SK-N-SH treated with all-trans-retinoic acid at 6 μM for 48 hours (cell line): ENCODE data around the gene SLC17A4.

Source experiments
- ATAC-seq: fragments of 200-7000 bp; cut with Tn5 transposase; 3 replicates; pipeline ENCODE4 v1.9.1; 2020; ENCODE audit warnings: mild to moderate bottlenecking, moderate library complexity
- ARNTL ChIP-seq: fragments of 450-650 bp; formaldehyde crosslinking; IDR thresholded peaks from 2 replicates; pipeline ENCODE4 v1.5.0; 2020; ENCODE audit warnings: low read depth, mild to moderate bottlenecking, moderate library complexity, borderline replicate concordance
- BACH2 ChIP-seq: fragments of 250-450 bp; sonication (Bioruptor Pico); IDR thresholded peaks from 2 replicates; pipeline ENCODE4 v1.9.0; 2021; ENCODE audit warnings: mild to moderate bottlenecking, borderline replicate concordance
- CSDC2 ChIP-seq: fragments of 250-450 bp; sonication (Bioruptor Pico); IDR thresholded peaks from 2 replicates; pipeline ENCODE4 v1.5.0; 2020; ENCODE audit warnings: mild to moderate bottlenecking, moderate library complexity
- ESRRG ChIP-seq: fragments of 250-450 bp; sonication (Bioruptor Pico); IDR thresholded peaks from 2 replicates; pipeline ENCODE4 v1.6.1; 2021; ENCODE audit warnings: mild to moderate bottlenecking
- ISL1 ChIP-seq: fragments of 250-450 bp; sonication (Bioruptor Pico); IDR thresholded peaks from 2 replicates; pipeline ENCODE4 v2.1.2; 2022; ENCODE audit warnings: mild to moderate bottlenecking, moderate library complexity
- OSR1 ChIP-seq: fragments of 250-450 bp; sonication (Bioruptor Pico); IDR thresholded peaks from 2 replicates; pipeline ENCODE4 v1.8.0; 2022; ENCODE audit warnings: moderate library complexity, mild to moderate bottlenecking, inconsistent platforms
- PPARA ChIP-seq: fragments of 250-450 bp; sonication (Bioruptor Pico); IDR thresholded peaks from 2 replicates; pipeline ENCODE4 v1.5.0; 2020; ENCODE audit warnings: mild to moderate bottlenecking, borderline replicate concordance
- RARB ChIP-seq: fragments of 250-450 bp; sonication (Bioruptor Pico); IDR thresholded peaks from 2 replicates; pipeline ENCODE4 v1.8.0; 2021; ENCODE audit warnings: mild to moderate bottlenecking, moderate library complexity
- SNAI2 ChIP-seq: fragments of 250-450 bp; sonication (Bioruptor Pico); IDR thresholded peaks from 2 replicates; pipeline ENCODE4 v1.5.0; 2020; ENCODE audit warnings: mild to moderate bottlenecking, moderate library complexity
- TCF4 ChIP-seq: fragments of 250-450 bp; sonication (Bioruptor Pico); IDR thresholded peaks from 2 replicates; pipeline ENCODE4 v1.8.0; 2021; ENCODE audit warnings: mild to moderate bottlenecking, moderate library complexity, borderline replicate concordance
- ZFP3 ChIP-seq: fragments of 250-450 bp; sonication (Bioruptor Pico); IDR thresholded peaks from 2 replicates; pipeline ENCODE4 v1.5.0; 2020; ENCODE audit warnings: mild to moderate bottlenecking, moderate library complexity
- ZFP30 ChIP-seq: fragments of 450-650 bp; formaldehyde crosslinking; IDR thresholded peaks from 2 replicates; pipeline ENCODE4 v1.5.0; 2022; ENCODE audit warnings: mild to moderate bottlenecking, moderate library complexity
- ZNF565 ChIP-seq: fragments of 450-650 bp; formaldehyde crosslinking; conservative IDR thresholded peaks from 2 replicates; pipeline ENCODE4 v1.5.0; 2020; ENCODE audit warnings: low read depth, mild to moderate bottlenecking, moderate library complexity
- ZNF70 ChIP-seq: fragments of 450-650 bp; formaldehyde crosslinking; IDR thresholded peaks from 2 replicates; pipeline ENCODE4 v1.5.0; 2020; ENCODE audit warnings: mild to moderate bottlenecking, moderate library complexity
- ZNF8 ChIP-seq: fragments of 450-650 bp; formaldehyde crosslinking; IDR thresholded peaks from 2 replicates; pipeline ENCODE4 v1.5.0; 2020; ENCODE audit warnings: mild to moderate bottlenecking, moderate library complexity
- TF ChIP-seq, protein P1 (sequence below): fragments of 250-450 bp; sonication (Bioruptor Pico); IDR thresholded peaks from 2 replicates; pipeline ENCODE4 v1.5.1; 2020; ENCODE audit warnings: low read depth, mild to moderate bottlenecking, moderate library complexity
- TF ChIP-seq, protein P2 (sequence below): fragments of 250-450 bp; sonication (Bioruptor Pico); IDR thresholded peaks from 2 replicates; pipeline ENCODE4 v1.5.1; 2021; ENCODE audit warnings: mild to moderate bottlenecking, moderate library complexity
- TF ChIP-seq, protein P3 (sequence below): fragments of 250-450 bp; sonication (Bioruptor Pico); IDR thresholded peaks from 2 replicates; pipeline ENCODE4 v1.8.0; 2021; ENCODE audit warnings: low read depth, mild to moderate bottlenecking, moderate library complexity, borderline replicate concordance
- TF ChIP-seq, protein P4 (sequence below): fragments of 250-450 bp; sonication (Bioruptor Pico); IDR thresholded peaks from 2 replicates; pipeline ENCODE4 v1.8.0; 2020; ENCODE audit warnings: mild to moderate bottlenecking, moderate library complexity, borderline replicate concordance
- TF ChIP-seq, protein P5 (sequence below): fragments of 250-450 bp; sonication (Bioruptor Pico); IDR thresholded peaks from 2 replicates; pipeline ENCODE4 v1.5.0; 2020; ENCODE audit warnings: mild to moderate bottlenecking, moderate library complexity

Gene SLC17A4

DNA sequence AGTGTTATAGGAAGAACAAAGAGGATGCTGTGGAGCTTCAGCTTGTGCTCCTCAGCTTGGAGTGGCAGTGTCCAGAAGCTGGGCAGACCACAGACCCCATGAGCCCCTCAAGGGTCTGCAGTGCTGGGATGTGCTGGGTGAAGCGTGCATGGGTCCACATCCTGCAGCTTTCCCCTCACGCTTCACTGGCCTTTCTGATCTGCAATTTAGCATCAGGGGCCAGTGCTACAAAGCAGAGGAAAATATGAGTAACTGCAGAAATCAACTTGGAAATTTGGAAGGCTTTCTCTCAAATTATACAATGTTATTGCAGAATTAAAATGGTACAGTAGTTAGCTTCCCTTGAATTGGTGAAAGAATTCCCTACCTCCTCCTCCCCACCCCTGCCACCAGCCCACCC lies 10.1 kb downstream of the SLC17A4 start:
- no peak for ATAC-seq
- TF ChIP-seq ISL1 (CRISPR knock-in tag) (no peak), ZNF70 (CRISPR knock-in tag) (no peak), TCF4 (CRISPR knock-in tag) (no peak), ARNTL (CRISPR knock-in tag) (no peak), RARB (CRISPR knock-in tag) (no peak), ZFP30 (CRISPR knock-in tag) (no peak)
- TF ChIP-seq, protein P1, sequence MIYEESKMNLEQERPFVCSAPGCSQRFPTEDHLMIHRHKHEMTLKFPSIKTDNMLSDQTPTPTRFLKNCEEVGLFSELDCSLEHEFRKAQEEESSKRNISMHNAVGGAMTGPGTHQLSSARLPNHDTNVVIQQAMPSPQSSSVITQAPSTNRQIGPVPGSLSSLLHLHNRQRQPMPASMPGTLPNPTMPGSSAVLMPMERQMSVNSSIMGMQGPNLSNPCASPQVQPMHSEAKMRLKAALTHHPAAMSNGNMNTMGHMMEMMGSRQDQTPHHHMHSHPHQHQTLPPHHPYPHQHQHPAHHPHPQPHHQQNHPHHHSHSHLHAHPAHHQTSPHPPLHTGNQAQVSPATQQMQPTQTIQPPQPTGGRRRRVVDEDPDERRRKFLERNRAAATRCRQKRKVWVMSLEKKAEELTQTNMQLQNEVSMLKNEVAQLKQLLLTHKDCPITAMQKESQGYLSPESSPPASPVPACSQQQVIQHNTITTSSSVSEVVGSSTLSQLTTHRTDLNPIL: no peak
- TF ChIP-seq, protein P2, sequence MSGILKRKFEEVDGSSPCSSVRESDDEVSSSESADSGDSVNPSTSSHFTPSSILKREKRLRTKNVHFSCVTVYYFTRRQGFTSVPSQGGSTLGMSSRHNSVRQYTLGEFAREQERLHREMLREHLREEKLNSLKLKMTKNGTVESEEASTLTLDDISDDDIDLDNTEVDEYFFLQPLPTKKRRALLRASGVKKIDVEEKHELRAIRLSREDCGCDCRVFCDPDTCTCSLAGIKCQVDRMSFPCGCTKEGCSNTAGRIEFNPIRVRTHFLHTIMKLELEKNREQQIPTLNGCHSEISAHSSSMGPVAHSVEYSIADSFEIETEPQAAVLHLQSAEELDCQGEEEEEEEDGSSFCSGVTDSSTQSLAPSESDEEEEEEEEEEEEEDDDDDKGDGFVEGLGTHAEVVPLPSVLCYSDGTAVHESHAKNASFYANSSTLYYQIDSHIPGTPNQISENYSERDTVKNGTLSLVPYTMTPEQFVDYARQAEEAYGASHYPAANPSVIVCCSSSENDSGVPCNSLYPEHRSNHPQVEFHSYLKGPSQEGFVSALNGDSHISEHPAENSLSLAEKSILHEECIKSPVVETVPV (CRISPR knock-in tag): no peak
- TF ChIP-seq, protein P3, sequence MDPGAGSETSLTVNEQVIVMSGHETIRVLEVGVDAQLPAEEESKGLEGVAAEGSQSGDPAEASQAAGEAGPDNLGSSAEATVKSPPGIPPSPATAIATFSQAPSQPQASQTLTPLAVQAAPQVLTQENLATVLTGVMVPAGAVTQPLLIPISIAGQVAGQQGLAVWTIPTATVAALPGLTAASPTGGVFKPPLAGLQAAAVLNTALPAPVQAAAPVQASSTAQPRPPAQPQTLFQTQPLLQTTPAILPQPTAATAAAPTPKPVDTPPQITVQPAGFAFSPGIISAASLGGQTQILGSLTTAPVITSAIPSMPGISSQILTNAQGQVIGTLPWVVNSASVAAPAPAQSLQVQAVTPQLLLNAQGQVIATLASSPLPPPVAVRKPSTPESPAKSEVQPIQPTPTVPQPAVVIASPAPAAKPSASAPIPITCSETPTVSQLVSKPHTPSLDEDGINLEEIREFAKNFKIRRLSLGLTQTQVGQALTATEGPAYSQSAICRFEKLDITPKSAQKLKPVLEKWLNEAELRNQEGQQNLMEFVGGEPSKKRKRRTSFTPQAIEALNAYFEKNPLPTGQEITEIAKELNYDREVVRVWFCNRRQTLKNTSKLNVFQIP (CRISPR knock-in tag): no peak
- TF ChIP-seq, protein P4, sequence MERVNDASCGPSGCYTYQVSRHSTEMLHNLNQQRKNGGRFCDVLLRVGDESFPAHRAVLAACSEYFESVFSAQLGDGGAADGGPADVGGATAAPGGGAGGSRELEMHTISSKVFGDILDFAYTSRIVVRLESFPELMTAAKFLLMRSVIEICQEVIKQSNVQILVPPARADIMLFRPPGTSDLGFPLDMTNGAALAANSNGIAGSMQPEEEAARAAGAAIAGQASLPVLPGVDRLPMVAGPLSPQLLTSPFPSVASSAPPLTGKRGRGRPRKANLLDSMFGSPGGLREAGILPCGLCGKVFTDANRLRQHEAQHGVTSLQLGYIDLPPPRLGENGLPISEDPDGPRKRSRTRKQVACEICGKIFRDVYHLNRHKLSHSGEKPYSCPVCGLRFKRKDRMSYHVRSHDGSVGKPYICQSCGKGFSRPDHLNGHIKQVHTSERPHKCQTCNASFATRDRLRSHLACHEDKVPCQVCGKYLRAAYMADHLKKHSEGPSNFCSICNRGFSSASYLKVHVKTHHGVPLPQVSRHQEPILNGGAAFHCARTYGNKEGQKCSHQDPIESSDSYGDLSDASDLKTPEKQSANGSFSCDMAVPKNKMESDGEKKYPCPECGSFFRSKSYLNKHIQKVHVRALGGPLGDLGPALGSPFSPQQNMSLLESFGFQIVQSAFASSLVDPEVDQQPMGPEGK (CRISPR knock-in tag): no peak

DNA sequence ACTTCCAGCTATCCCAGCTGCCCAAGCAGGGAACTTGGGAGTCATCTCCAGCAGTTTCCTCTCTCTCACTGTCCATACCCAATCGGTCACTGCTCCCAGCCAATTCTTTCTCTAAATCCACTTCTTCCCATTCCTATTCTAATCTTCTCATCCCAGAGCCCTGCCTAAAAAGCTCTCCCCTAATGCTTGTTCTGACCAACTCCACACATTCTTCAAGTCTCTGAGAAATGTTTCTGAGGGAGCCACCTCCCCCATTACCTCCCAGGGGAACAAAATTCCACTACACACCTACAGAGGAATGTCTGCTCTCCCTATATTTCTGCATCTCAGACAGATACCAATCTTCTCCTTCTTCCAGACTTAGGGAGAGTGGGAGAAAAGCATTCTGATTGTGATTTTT lies 14.0 kb downstream of the SLC17A4 start:
- TF ChIP-seq TCF4 (CRISPR knock-in tag): no peak
- no peak for TF ChIP-seq PPARA (CRISPR knock-in tag)
- no peak for TF ChIP-seq BACH2
- no peak for TF ChIP-seq ESRRG (CRISPR knock-in tag)
- TF ChIP-seq ZNF565: no peak
- TF ChIP-seq ZNF8 (CRISPR knock-in tag): no peak
- no peak for TF ChIP-seq CSDC2 (CRISPR knock-in tag)
- TF ChIP-seq ZFP3 (CRISPR knock-in tag): no peak
- TF ChIP-seq, protein P2 (CRISPR knock-in tag): no peak
- no peak for TF ChIP-seq ISL1 (CRISPR knock-in tag)
- TF ChIP-seq OSR1 (CRISPR knock-in tag): no peak
- no peak for TF ChIP-seq SNAI2 (CRISPR knock-in tag)
- ATAC-seq: no peak

DNA sequence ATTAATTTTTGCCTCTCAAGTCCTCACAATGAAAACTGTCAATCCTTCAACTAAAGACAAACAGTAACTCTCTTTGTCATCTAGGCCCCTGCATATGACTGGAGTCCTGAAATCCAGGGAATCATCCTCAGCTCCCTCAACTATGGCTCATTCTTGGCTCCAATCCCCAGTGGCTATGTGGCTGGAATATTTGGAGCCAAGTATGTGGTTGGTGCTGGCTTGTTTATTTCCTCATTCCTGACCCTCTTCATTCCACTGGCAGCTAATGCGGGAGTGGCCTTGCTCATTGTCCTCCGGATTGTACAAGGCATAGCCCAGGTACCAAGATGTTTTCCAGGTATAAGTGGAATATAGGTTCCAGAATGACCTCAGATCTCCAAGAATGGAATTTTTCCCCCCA lies 15.4 kb downstream of the SLC17A4 start:
- TF ChIP-seq, protein P5, sequence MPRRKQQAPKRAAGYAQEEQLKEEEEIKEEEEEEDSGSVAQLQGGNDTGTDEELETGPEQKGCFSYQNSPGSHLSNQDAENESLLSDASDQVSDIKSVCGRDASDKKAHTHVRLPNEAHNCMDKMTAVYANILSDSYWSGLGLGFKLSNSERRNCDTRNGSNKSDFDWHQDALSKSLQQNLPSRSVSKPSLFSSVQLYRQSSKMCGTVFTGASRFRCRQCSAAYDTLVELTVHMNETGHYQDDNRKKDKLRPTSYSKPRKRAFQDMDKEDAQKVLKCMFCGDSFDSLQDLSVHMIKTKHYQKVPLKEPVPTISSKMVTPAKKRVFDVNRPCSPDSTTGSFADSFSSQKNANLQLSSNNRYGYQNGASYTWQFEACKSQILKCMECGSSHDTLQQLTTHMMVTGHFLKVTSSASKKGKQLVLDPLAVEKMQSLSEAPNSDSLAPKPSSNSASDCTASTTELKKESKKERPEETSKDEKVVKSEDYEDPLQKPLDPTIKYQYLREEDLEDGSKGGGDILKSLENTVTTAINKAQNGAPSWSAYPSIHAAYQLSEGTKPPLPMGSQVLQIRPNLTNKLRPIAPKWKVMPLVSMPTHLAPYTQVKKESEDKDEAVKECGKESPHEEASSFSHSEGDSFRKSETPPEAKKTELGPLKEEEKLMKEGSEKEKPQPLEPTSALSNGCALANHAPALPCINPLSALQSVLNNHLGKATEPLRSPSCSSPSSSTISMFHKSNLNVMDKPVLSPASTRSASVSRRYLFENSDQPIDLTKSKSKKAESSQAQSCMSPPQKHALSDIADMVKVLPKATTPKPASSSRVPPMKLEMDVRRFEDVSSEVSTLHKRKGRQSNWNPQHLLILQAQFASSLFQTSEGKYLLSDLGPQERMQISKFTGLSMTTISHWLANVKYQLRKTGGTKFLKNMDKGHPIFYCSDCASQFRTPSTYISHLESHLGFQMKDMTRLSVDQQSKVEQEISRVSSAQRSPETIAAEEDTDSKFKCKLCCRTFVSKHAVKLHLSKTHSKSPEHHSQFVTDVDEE: no peak
- no peak for TF ChIP-seq TCF4 (CRISPR knock-in tag)
- TF ChIP-seq PPARA (CRISPR knock-in tag): no peak
- no peak for TF ChIP-seq ZNF70 (CRISPR knock-in tag)
- ATAC-seq: no peak
